HG03521 (cell line): Measurements from ENCODE around the gene TIMP1.

Source experiments
- ATAC-seq: cut with Tn5 transposase; IDR thresholded peaks from one replicate; pipeline ENCODE4 v1.9.1; 2021; ENCODE audit warnings: mild to moderate bottlenecking, moderate library complexity; ENCODE audit not compliant: unreplicated experiment

The TIMP1 gene

DNA sequence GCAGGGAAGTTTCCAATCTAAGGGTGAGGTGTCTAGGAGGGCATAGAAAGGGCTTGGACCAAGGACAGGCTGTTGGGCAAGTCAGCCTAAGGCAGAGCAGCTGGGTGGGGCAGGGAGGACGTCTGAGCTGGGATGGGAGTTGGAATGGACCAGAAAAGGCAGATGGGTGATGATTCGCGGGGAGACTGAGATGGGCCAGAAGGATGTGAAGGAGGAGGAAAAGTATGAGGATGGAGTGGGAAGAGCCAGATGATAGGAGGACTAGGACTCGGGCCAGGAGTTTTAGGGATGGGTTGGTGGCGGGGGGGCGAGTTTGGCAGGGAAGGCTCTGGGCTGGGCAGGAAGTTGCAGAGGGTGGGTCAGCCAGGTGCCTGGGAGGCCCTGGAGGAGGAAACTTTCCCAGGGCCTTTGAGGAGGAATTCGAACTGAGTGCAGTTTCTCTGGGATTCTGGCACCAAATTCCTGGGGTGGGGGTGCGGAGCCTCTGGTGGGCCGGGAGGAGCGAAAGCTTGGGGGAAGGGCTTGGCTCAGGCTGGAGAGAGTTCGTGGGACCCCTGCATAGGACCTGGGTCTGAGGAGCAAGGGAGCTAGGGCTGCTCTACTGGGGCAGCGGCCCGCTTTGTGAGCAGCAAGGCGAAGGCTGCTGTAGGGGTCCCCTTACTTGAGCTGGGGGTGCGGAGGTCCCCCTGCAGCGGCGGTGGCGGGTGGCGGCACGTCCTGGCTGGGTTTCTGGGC, 8.7 kb upstream of the TIMP1 start:
- no peak for ATAC-seq

- ATAC-seq, result no peak
Observed at GRCh38 chrX:47574076-47574546, 8.1 kb upstream of the TIMP1 start.

DNA sequence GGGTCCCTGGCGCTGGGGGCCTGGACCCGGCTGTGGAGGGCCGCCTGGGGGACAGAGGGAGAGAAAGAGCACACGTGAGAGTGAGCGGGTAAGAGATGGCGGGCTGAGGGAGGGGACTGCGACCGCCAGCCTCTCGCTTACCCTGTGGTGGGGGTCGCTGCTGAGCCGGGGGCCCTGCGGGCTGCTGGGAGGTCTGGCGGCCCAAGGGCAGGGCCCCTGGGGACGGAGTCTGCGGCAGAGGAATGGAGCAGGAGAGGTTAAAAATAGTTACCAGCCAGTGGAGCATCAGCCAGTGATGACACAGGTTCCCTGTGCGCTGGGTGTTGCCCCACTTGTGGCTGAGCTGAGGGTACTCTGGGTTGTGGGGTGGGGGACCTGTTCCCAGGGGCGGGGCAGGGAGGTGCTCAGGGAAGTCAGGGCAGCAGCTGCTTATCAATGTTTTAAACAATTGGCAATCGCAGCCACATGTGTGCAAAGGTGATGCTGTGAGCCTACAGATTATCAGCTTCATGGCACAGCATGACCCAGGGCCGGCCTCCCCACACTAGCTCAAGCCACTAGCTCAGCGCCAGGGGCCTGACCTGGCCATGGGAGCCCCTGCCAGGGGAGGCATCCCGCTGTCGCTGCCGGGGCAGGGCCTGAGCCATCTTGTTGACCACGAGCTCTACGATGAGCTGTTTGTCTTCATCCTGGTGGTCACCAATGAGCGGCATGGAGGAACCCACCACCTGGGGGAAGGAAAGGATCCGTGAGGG, 7.5 kb upstream of the TIMP1 start:
- no peak for ATAC-seq

DNA sequence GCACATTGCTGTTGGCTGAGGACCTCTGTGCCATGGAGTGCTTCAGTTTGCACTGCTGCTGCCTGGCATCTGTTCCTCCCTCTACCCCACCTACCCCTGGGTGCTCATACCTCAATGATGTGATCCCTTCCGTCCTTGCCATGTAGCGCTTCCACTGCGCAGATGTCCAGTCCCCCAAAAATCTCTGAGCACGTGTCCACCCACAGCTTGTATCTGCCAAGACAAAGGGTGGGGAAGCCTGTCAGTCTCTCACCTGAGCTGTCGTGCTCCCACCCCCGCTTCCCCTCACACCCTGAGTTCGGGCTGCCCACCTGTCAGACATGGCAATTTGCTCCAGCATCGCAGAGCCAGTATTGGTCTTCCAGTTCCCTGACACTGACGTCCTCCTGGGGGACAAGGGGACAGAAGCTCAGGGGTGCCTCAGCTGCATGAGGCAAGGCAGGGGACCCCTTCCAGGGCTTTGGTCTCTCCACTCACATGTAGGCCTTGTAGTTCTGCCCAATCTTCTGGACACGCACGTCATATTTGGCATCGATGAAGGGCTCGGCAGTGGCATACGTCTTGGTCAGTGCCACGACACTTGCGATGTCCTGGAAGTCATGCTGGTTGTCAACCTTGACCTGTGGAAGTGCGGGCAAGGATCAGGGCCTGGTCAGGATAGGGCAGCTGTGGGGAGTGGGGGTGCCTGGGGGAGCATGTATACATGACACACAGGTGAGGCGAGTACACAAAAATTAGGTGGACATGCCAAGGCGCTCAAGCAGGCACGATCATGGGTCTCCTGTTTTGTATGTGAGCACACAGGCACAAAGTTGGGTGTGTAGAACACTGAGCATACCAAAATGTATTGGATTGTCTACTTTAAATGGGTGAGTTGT, 6.0 kb upstream of the TIMP1 start:
- no peak for ATAC-seq

DNA sequence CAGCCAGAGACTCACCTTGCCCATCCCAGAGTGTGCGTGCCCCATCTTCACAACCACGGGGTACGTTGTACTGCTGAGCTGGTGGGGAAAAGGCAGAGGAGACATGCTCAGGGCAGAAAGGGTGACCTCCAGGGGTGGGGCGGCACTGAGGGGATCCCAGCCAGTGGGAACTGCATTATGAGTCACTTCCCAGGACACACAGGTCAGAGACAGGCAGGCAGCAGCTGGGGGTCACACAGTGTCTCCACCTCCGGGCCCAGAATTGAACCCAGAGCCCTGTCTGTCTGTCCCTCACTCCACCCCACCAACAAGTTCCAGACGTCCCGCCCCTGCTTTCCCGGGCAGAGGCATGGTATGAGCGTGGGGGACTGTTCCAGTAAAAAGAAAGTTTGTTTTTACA, 4.8 kb upstream of the TIMP1 start:
- no peak for ATAC-seq

DNA sequence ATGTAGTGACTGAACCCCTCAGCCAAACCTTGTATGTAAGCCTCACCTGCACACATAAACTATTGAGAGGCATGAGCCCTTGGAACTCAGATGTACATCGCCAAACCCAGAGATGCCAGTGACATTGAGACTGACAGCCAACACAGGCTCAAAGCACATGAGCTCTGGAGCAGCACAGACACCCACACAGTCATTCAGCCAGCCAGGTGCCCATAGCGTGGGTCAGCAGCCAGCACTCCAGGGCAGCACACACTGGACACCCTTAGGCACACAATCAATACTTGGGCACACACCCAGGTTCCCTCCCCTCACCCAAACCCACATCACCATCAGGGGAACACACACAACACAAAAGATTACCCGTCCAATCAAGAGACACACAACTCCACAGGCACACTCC, 4.3 kb upstream of the TIMP1 start:
- no peak for ATAC-seq

GRCh38 chrX:47578692-47579091, 3.5 kb upstream of the TIMP1 start:
- no peak for ATAC-seq

GRCh38 chrX:47579537-47579936, 2.7 kb upstream of the TIMP1 start:
- no peak for ATAC-seq

DNA sequence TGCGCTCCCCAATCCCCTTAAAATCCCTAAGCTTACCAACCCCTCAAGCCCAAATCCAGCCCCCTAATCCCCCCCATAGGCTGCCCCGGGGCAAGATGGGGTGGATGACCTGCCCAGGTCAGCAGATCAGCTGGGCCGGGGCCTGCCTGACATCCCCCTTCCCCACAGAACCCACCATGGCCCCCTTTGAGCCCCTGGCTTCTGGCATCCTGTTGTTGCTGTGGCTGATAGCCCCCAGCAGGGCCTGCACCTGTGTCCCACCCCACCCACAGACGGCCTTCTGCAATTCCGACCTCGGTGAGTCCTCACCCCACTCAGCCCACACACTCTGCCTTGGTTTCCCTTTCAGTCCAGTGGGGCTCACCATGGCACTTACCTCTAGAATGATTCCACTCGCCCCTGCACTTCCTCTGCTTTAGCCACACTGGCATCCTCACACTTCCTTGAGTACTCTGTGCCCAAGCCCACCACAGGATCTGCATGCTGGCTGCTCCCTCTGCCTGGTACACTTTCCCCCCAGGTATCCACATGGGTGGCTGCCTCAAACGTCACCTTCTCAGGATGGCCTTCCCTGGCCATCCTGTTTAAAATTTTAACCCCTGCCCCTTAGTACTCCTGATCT, 1.1 kb downstream of the TIMP1 start:
- ATAC-seq, result no peak

DNA sequence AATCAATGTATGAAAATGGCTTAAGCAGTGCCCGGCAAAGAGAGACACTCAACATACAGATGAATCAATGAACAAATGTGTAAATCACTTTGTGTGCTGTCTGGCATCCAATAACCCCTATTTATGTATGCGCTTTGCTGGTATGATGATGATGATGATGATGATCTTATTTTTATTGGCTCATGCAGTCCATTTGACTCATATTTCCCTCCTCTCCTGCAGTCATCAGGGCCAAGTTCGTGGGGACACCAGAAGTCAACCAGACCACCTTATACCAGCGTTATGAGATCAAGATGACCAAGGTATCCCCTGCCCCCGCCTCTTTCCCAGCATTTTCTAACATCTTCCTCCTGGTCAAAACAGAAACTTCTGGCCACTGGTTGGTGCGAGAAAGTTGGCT, 2.5 kb downstream of the TIMP1 start:
- no peak for ATAC-seq

DNA sequence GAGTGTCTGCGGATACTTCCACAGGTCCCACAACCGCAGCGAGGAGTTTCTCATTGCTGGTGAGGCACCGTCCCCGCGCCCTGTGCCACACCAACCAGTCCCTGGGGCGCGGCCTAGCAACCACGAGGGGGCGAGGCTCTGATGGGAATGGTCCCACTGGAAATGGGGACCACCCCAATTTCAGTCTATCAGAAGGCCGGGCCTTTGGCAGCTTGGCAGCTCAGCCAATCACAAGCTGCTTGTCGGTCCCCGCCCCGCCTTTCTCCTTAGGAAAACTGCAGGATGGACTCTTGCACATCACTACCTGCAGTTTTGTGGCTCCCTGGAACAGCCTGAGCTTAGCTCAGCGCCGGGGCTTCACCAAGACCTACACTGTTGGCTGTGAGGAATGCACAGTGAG, 3.0 kb downstream of the TIMP1 start:
- ATAC-seq, result no peak

DNA sequence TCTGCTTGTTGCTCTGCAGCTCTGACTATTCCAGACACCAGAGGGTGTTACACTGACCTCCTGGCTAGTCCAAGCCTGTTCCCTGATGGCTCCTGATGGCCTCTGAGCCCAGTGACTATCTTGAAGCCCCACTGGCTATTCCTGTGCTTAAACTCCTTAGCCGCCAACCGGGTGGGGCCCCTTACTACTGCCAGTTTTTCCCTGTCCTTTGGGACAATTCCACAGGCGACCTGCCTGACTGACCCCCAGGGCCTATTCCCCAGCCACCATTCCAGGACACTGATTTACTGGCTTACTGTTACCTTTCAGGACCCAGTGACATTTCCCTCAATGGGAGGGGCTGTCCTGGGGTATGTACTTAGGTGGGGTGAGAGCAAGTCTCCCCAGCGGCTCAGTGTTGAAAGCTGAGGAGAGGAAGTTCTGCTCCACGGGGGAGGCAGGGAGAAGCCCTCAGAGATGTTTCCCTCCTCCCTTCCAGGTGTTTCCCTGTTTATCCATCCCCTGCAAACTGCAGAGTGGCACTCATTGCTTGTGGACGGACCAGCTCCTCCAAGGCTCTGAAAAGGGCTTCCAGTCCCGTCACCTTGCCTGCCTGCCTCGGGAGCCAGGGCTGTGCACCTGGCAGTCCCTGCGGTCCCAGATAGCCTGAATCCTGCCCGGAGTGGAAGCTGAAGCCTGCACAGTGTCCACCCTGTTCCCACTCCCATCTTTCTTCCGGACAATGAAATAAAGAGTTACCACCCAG, 4.0 kb downstream of the TIMP1 start:
- ATAC-seq, result no peak

DNA sequence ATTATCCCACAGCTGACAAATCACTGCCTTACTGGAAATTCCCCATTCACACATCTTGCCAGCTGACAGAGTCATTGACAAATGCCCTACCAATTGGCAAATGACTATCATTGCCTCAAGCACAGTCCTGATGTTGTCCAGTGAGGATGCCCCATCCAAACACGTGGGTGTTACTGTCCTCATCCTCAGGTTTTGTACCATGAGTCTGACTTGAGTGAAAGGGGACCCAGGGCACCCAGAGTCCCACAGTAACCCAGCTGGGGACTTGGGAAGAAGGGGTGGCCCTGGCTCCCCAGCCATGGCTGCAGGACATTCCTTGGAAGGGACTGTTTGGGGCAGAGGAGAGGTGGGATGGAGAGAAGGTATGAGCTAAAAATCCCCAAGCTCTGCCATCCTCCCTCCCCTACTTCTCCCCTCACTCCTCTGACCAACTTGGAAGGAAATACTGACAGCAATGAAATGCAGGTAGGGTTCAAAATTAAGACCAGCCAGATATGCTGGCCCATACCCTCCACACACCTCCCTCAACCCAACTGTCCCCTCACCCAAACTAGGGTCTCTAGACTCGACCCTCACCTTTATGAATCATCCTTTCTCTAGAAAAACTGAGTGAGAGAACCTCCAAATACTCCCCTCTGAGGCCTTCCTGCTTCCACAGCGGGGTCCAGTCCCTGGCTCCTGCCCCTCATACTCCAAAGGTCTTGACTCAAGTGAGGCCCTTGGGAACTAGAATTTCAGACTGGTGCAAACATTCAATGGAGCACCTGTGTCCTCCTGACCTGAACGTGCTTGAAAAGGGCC, 5.1 kb downstream of the TIMP1 start:
- no peak for ATAC-seq

DNA sequence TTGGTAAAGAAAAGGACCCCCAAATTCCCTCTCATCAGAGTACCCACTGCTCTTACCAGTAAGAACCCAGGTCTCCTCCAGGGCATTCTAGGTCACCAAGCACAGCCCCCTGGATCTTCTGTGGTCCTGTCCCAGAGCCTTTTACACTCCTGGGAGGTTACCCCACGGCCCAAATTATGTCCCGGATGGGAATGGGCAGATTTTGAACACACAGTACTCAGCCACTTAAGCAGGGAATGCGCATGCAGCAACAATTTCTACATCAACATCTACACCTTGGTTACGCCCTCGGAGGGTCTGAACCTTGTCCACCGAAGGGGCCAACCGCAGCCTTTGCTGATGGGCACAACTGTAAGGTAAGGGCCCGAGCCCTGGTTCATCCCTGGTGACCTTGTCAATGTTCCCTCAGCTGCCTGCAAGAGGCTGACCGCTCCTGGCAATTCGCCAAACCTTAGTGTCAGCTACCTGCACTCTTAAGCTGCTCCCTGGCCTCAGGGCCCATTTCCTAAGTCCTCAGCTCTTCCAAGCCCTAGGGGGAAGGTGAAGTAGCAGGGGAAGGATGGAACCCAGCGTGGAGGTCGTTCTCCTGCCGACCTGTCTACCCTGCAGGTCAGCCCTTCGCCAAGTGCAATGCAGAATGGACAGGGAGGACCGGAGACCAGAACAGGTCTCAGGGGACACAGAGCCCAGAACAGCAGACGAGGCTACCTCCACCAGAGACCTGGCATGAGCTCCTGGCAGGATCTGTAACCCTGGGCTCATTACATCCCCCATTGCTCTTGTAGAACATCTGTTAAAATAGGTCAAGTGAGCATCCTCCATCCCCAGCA, 5.9 kb downstream of the TIMP1 start:
- ATAC-seq, result no peak

- ATAC-seq, result no peak
Observed at GRCh38 chrX:47590984-47591383, 8.7 kb downstream of the TIMP1 start.

DNA sequence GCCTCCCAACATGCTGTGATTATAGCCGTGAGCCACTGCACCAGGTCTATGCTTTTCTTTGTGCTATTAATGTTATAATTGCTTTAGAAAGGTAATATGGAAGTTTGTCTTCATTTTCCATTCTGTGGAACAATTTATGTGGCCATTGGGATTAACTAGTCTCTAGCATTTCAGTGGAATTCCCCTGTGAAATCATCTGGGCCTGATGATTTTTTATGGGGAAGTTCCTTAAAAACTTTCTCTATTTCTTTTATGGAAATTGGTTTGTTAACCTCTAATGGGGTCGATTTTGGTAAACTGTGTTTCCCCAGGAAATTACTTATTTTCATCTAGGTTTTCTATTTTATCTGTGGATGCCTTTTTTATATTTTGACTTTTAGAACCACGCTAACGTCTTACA, 11.3 kb downstream of the TIMP1 start:
- no peak for ATAC-seq

GRCh38 chrX:47595716-47596251, 13.5 kb downstream of the TIMP1 start:
- no peak for ATAC-seq

GRCh38 chrX:47596256-47596655, 14.0 kb downstream of the TIMP1 start:
- no peak for ATAC-seq
